ENCODE results near the gene JSRP1.
A peak's percentile ranks its signal among the peaks of the same experiment; 100 is the strongest.

JSRP1 gene

DNA sequence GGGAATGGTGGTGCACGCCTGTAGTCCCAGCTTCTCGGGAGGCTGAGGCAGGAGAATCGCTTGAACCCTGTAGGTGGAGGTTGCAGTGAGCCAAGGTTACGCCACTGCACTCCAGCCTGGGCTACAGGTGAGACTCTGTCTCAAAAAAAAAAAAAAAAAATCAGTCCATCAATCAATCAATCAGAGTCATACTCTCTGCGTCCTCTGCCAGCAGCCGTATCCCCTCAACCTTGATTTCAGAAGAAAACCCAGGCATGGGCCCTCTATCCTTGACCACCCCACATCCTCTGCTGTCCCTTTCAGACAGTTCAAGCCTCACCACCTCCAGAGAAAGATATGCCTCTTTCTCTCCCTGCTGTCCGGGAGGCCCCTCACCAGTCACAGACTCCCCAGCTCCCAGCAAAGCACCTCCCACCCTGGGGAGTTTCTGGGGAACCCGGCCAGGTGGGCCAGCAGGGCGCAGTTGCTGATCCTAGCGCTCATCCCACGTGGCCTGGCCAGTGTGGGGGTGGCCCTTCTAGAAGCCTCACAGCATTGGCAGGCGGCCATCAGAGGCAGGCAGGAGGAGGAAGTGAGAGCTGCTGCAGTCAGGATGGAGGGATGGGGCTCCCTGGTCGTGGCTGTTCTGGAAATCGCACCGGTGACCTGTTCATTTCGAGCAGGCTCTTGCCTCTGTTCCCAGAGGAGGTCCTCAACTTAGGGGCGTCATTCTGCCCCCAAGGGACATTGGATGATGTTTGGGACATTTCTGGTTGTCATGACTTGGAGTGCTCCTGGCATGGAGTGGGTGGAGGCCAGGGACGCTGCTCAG, 10.2 kb upstream of the JSRP1 start:
- DNase-seq: peak; percentile 76

DNA sequence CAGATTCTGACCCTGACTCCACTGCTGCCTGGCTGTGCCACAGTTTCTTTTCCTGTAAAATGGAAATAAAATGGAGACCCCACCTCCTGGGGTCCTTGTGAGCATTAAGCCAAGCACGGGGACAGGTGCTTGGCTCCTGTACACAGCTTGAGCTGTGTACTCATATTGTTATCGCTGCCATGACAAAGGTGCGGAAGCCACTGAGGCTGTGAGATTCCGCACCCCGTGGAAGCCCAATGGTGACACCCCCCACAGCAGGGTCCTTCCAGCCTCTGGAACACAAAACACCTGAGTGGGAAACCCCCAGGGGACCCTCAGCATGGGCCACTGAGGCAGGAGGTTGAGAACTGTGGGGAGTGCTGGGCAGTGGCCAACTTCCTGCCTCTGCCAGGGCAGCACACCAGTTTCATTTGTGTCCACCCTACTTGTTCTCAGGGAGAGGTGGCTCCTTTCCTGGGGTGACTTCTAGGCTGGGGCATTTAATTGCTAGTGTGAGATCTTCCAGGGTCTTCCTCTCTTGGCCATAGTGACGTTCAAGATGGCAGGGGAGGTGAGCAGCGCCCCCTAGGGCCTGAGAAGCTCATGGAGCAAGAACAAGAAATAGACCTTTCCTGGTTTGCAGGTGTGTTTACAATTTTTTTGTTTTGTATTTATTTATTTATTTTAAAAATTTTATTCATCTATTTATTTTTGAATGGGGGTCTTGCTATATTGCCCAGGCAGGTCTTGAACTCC, 5.4 kb upstream of the JSRP1 start:
- DNase-seq: peak; percentile 15

DNA sequence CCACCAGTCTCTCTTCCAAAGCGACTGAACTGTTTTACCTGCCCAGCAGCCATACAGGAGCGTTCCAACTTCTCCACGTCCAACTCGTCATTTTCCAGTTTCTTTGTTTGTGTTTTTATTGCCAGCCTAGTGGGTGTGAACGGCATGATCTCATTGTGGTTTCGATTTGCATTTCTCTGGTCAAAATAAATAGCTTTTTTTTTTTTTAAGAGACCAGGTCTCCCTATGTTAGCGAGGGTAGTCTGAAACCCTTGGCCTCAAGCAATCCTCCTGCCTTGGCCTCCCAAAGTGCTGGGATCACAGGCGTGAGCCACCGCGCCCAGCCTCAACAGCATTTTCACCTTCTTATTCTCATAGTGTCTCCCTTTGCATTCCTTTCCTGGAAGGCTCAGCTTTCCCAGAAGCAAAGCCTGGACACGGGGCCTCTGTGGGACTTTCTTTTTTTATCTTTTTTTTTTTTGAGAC, 4.2 kb upstream of the JSRP1 start:
- no peak for DNase-seq

DNA sequence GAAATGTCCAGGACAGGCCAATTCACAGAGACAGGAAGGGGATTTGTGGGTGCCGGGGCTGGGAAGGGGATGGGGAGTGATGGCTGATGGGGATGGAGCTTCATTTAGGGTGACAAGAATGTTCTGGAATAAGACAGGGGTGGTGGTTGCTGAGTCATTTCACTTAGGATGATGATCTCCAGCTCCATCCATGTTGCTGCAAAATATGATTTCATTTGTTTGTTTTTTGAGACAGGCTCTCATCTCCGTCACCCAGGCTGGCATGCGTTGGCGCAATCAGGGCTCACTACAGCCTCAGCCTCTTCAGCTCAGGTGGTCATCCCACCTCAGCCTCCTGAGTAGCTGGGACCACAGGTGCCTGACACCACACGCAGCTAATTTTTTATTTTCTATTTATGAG, 3.1 kb upstream of the JSRP1 start:
- no peak for DNase-seq

DNA sequence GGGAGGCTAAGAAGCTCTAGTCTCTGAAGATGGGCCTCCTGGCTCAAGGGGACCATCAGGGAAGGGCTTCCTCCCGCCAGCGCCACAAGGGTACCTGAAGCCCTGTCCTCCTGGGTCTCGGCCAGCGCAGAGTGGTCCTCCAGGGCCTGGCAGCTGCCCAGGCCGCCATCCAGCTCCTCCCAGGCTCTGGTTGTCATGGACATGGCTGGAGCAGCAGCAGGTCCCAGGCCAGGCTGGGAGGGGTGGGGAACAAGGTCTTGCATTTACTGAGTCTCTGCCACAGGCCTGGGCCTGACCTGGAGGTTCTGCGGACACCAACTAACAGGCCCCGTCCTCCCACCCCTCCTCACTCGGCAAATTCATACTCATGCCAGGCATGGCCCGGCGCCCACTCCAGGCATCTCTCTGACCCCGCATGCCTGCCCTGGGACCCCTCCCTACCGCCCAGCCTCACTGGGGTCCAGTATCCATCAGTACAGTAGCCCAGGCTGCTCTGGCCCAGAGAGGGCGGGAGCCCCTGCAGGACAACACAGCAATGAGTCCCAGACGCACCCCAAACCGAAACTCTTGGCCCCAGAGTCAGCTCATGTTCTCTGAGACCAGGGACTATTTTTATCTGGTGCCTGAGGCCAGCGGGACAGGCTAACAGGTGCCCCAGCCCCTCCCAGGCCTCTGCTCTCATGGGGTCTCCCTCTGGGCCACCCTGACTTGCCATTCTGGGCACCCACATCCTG, 938 bp downstream of the JSRP1 start:
- no peak for DNase-seq

DNA sequence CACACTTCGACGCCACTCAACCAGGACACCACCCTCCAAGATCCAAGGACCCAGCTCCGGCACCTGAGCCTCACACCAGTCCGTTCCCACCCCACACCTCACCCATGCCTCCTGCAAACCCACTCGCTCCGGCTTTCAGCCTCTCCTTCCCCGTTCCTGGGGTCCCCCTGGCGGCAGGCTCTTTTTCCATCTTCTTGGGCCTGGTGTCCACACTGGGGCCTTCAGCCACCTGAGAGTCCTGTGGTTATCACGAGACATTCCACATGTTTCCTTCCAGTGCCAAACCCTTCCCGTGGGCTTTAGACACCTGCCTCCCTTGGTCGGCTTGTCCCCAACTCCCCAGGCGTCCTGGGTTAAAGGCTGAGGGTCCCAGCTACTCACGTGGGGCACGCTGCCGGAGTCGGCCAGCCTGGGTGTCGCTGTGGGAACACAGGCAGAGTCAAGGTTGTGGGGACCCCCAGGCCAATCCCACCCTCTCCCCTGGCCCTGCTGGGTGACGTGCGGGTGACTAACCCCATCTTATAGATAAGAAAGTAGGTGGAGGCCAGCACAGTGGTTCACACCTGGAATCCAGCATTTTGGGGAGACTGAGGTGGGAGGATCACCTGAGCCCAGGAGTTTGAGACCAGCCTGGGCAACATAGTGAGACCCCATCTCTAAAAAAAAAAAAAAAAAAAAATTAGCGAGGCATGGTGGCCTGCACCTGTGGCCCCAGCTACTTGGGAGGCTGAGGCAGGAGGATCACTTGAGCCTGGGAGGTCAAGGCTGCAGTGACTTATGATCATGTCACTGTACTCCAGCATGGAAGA, 1.9 kb downstream of the JSRP1 start:
- DNase-seq: no peak

DNA sequence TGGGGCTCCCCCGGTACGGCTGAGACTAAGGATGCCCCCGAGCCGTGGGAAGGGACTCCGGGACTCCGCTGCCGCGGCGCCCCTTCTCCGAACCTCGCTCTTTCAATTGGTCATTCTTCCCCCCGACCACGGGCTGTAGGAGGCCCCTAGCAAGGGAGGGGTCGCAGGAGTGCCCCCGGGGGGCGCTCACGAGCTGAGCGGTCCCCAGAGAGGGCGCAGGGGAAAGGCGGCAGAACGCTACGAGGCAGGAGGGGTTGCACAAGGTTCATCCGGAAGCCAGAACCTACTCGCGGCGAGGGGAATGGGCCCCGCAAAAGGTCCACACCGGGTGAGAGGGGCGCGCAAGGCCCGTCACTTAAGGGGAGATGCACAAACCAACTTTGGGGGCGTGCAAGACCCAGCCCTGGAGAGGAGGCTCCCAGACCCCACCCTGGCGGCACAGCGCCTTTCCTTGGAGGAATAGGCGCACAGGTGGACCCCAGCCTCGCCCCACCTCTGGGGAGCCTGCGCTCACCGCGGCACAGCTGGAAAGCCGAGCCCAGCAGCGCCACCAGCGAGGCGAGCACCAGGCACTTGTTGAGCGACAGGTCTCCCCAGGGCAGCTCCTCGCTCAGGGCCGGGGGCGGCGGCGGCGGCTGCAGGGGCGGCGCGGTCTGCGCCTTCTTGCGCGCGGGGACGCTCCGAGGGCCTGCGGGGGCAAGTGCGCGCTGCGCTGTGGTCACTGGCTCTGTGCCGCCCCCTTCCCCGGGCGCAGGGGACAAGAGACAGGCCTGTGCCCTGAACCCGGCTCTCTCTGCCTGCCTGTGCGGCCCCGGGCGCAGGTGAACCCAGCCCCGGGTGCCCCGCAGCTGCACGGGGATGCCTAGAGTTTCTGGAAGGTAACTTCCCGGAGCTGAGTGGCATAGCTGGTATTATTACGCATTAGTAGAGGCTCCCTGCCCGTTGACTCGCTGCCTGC, 2.8 kb downstream of the JSRP1 start:
- no peak for DNase-seq

DNA sequence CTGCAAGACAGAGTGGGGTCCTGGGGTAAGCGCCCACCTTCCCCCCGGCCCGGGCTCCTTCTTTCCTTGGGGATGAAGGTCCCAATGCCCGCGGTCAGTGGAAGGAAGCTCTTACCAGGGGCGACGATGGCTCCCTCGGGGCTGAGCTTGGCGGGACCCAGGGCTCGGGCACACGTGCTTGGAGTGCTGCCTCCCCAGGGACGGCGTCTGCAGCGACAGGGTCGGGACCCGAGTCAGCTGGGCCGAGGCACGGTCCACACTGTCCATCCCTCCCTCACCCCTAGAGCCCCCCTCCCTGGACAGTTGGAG, 3.5 kb downstream of the JSRP1 start:
- DNase-seq: no peak

DNA sequence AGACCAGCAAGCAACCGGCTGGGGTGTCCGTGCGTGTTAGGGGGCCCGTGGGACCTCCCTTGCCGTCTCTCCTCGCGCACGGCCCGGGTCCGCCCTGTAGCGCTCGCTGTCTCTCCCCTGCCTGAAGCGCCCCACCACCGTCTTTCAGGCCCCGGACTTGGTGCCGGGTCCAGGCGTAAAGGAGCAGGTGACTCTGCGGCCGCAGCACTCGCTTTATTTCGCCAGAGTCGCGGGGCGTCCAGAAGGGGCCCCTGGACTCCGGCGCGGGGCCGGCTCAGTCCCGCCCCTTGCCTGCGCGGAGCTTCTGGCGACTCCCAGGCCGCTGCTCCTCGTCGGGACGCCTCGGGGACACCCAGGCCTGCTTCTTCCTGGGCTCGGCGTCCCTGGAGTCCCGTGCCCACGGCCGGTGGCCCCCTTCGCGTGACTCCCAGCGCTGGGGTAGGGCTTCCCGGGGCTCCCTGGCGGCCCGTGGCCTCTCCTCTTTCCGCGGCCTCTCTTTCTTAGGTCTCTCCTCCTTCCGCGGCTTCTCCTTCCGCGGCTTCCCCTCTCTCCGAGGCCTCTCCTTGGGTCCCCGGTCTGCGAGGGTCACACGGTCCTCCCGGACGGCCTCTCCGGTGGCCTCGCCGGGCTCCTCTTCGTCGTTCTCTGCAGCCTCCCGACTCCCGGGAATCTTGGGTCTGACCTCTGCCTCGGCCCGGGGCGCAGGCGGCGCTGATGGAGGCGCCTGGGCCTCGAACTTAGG, 4.0 kb downstream of the JSRP1 start:
- no peak for DNase-seq

DNA sequence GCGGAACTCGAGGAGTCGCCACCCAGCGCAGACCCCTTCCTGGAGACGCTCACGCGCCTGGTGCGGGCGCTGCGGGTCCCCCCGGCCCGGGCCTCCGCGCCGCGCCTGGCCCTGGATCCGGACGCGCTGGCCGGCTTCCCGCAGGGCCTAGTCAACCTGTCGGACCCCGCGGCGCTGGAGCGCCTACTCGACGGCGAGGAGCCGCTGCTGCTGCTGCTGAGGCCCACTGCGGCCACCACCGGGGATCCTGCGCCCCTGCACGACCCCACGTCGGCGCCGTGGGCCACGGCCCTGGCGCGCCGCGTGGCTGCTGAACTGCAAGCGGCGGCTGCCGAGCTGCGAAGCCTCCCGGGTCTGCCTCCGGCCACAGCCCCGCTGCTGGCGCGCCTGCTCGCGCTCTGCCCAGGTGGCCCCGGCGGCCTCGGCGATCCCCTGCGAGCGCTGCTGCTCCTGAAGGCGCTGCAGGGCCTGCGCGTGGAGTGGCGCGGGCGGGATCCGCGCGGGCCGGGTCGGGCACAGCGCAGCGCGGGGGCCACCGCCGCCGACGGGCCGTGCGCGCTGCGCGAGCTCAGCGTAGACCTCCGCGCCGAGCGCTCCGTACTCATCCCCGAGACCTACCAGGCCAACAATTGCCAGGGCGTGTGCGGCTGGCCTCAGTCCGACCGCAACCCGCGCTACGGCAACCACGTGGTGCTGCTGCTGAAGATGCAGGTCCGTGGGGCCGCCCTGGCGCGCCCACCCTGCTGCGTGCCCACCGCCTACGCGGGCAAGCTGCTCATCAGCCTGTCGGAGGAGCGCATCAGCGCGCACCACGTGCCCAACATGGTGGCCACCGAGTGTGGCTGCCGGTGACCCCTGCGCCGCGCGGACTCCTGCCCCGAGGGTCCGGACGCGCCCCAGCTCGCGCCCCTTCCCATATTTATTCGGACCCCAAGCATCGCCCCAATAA, 4.8 kb downstream of the JSRP1 start:
- no peak for DNase-seq

DNA sequence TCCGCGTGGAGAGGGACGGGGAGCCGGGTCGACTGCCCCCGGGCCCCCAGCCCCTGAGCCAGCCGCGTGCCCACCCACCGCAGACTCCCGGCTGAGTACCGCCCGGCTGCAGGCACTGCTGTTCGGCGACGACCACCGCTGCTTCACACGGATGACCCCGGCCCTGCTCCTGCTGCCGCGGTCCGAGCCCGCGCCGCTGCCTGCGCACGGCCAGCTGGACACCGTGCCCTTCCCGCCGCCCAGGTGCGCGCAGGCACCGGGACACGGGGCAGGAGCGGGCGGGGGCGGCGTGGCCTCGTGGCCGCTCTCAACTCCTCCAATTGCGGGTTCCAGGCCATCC, 5.5 kb downstream of the JSRP1 start:
- no peak for DNase-seq

DNA sequence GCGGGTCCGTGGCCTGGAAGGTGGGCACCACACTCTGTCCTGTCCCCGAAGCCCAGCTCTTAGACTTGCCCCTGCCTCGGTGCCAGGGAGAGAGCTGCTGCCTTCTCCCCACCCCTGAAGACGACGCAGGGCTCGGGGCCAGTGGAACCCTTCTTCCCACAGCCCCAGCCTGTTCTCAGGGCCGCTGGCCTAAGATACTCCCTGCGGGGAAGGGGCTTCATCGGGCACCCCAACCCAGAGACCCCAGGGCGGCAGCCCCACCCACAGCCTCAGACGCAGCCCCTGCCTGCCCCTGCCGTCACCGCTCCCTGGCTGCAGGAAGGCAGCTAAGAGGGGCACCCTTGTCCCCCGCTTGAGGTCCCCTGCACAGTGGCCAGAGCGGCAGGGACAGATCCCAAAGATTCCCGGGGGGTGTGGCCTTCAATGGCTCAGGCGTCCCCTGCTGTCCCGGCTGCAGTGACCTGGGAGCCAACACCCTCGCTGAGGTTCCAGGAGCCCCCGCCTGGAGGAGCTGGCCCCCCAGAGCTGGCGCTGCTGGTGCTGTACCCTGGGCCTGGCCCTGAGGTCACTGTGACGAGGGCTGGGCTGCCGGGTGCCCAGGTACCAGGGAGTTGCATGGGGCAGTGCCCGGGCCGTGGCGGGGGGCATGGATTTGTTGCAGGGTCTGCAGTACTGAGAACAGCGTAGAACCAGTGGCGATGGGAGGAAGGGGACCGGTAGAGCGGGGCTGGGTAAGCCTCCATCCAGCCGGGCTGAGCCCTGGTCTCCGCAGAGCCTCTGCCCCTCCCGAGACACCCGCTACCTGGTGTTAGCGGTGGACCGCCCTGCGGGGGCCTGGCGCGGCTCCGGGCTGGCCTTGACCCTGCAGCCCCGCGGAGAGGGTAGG, 6.1 kb downstream of the JSRP1 start:
- no peak for DNase-seq

DNA sequence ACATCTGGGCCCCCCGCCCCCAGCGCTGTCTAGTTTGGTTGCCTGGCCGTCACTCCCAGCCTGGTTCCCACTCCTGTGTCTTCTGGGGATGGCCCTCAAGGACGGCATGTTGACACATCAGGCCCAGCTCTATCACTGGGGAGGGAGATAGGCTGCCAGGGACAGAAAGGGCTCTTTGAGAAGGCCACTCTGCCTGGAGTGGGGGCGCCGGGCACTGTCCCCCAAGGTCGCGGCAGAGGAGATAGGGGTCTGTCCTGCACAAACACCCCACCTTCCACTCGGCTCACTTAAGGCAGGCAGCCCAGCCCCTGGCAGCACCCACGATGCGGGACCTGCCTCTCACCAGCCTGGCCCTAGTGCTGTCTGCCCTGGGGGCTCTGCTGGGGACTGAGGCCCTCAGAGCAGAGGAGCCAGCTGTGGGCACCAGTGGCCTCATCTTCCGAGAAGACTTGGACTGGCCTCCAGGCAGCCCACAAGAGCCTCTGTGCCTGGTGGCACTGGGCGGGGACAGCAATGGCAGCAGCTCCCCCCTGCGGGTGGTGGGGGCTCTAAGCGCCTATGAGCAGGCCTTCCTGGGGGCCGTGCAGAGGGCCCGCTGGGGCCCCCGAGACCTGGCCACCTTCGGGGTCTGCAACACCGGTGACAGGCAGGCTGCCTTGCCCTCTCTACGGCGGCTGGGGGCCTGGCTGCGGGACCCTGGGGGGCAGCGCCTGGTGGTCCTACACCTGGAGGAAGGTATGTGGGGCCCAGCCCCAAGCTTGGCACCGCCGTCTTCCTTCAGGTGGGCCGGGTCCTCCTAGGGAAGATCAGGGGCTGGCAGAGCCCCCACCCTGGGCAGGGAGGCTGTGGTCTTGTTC, 7.0 kb downstream of the JSRP1 start, which contains the start of gene AMH:
AMH (plus strand) TSS at position 314 of the 857 bp plus-strand sequence; CDS start at position 324, 10 bp downstream.
- DNase-seq: no peak

DNA sequence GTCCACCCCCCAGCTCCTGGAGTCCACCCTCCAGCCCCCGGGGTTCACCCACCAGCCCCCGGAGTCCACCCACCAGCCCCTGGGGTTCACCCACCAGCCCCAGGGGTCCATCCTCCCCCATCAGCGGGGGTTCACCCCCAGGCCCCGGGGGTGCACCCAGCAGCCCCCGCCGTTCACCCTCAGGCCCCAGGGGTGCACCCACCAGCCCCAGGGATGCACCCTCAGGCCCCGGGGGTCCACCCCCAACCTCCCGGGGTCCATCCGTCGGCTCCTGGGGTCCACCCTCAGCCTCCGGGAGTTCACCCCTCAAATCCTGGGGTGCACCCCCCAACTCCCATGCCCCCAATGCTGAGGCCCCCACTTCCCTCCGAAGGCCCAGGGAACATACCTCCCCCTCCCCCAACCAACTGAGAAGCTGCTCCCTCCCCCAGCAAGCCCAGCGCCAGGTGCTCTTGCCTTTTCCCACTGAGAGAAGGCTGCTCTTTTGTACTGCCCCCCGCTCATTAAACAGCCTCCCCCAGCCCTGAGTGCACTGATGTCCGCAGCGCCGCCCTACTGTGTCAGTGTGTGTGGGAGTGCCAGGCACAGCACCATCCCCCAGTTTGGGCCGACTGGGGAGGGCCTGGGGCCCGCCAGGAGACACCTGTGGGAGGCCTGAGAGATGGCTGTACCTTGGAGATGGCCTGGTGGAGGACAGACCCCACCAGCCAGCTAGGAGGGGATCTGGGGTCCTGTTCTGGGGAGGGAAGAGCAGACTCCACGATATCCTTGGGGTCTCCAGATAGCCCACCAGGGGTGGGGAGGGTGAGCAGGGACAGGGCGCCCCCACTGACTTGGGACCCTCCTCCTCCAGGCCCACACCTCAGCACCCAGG, 7.8 kb downstream of the JSRP1 start:
- no peak for DNase-seq

DNA sequence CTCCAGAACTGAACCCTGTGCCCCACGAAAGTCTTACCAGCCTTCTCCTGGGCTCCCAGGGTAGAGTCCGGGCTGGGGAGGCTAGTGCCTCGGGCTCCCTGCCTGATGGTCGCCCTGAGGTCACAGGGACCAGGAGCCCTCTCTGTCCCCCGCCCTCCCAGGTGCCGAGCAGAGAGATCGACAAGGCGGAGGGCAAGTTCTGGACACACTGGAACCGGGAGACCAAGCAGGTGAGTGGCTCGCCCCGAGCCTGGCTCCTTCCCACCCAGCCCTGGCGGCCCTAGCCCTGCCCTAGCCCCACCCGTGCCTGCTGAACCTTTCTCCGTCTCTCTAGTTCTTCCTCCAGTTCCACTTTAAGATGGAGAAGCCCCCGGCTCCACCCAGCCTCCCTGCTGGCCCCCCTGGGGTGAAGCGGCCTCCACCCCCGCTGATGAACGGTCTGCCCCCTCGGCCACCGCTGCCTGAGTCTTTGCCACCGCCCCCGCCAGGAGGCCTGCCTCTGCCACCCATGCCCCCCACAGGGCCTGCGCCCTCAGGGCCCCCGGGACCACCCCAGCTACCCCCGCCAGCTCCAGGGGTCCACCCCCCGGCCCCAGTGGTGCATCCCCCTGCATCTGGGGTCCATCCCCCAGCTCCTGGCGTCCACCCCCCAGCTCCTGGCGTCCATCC, 8.7 kb downstream of the JSRP1 start:
- DNase-seq: no peak

DNA sequence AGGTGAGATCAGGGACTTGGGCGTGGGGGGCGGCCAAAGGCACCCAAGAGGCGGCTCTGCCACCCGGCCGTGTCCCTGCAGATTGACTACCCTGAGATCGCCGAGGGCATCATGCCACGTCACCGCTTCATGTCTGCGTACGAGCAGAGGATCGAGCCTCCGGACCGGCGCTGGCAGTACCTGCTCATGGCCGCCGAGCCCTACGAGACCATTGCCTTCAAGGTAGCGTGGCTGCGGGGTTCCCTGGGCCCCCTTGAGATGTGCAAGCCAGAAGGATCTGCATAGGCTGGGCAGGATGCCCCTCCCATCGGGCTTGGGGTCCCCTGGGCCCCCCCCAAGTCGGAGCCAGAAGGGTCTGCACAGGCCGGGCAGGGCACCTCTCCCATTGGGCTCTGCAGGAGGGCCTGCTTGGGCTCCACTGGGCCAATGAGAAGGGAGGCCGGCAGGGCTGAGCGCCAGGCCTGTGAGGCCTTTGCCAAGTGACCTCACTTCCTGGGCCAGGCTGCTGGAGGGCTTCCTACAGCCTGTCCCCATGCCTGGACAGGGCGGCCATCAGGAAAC, 9.3 kb downstream of the JSRP1 start:
- DNase-seq: no peak

Data from GDM1 (cell line).